Esophagus (tissue), 2 donors: ENCODE results near the gene MAP3K20. TPM values are rescaled to one million over a fixed set of nuclear protein-coding genes. Genes with fewer than 3 reads are reported as not detected.
A peak's percentile ranks its signal among the peaks of the same experiment; 100 is the strongest.

ENCODE experiments used
- H3K27ac ChIP-seq, 2 donors: one replicate each; pipeline ENCODE4 v1.5.1; 2013; ENCODE audit warnings: low read depth in 2 of 2, mild to moderate bottlenecking in 2 of 2, inconsistent platforms in 1 of 2, low read length in 1 of 2, moderate library complexity in 1 of 2
- H3K27me3 ChIP-seq, 2 donors: one replicate each; pipeline ENCODE4 v1.6.1; 2013; ENCODE audit warnings: low read length in 2 of 2, control low read depth in 1 of 2, mild to moderate bottlenecking in 1 of 2; ENCODE audit not compliant: insufficient read depth in 2 of 2, control insufficient read depth in 1 of 2
- H3K36me3 ChIP-seq, 2 donors: one replicate each; pipeline ENCODE4 v1.6.1; 2013; ENCODE audit warnings: low read length in 1 of 2; ENCODE audit not compliant: control insufficient read depth in 2 of 2, insufficient read depth in 2 of 2
- H3K4me1 ChIP-seq, 2 donors: one replicate each; pipeline ENCODE4 v1.6.1; 2013; ENCODE audit warnings: low read length in 1 of 2; ENCODE audit not compliant: control insufficient read depth in 2 of 2, insufficient read depth in 2 of 2
- H3K4me3 ChIP-seq, 2 donors: one replicate each; pipeline ENCODE4 v1.5.1; 2013; ENCODE audit warnings: low read length in 2 of 2, mild to moderate bottlenecking in 2 of 2, low read depth in 1 of 2, moderate library complexity in 1 of 2
- H3K9me3 ChIP-seq, 2 donors: one replicate each; pipeline ENCODE4 v1.6.1; 2013; ENCODE audit warnings: mild to moderate bottlenecking in 2 of 2, low read depth in 1 of 2, low read length in 1 of 2, moderate library complexity in 1 of 2; ENCODE audit not compliant: control insufficient read depth in 2 of 2, insufficient read depth in 1 of 2
- WGBS, 2 donors: extraction: QIAGEN DNeasy Blood & Tissue Kit; methylation state at CpG; one replicate each; pipeline ENCODE4 v1.1.7; 2013; 5-methylcytosine and 5-hydroxymethylcytosine counted together
- polyA plus RNA-seq, 2 donors: library from polyadenylated mRNA; stranded (reverse); fragments of 200-250 nt; gene quantifications; one replicate each; pipeline ENCODE4 v1.2.3, GENCODE V29; 2013
- donor health status: healthy with polysubstance abuse.
- donor health status: Bipolar disorder and iron deficiency.

Gene MAP3K20
- polyA plus RNA-seq, 2 donors = 5.0 to 13.3 TPM

DNA sequence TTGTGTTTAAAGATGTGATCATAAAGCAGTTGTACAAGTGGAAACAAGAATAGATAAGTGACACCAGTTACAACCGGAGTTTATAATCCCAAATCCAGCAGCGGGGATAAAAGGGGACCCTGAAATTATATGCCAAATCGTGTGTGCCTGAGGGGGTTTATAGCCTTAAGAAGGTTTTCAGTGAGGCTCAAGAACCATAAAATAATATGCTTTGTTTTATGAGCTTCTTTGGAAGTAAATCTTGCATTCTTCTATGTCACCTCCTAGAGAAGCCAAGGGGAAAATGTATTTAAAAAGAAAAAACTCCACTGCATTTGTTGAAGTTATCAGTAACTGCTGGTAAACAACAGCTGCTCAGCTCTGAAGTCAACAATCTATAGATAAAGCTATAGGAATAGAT, 25.8 kb upstream of the MAP3K20 start:
- no peaks in the 10 kb centered on the region for H3K27me3 ChIP-seq
- no peaks in the 10 kb centered on the region for H3K4me1 ChIP-seq
- no peaks in the 10 kb centered on the region for H3K9me3 ChIP-seq
- 54 to 62% methylated on average over 3 of the region's 3 CpGs for WGBS, 2 donors
- H3K27ac ChIP-seq = peak overlapping the region; percentile 42 to 74
- no peak overlapping the region for H3K4me3 ChIP-seq
- no peaks in the 10 kb centered on the region for H3K36me3 ChIP-seq

DNA sequence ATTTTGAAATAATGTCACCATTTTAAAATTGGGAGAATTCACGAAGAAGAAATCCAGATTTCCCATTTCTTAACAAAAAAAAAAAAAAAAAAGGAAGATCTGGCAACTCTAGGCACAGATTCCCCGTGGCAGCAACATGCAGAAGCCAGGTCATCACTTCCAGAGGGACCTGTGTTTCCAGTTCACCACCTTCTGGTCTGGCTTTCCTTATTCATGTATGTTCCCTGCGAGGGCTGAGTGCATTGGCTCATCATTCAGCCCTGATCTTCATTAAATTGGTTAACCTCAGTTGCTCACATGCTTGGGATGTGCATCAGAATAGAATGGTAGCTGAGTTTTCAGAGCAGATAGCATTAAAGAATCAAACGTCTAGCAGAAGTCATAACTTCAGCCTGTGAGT, 25.0 kb upstream of the MAP3K20 start:
- Histone ChIP-seq H3K4me3 (no peak overlapping the region), H3K27ac (no peak overlapping the region), H3K9me3 (no peaks in the 10 kb centered on the region), H3K4me1 (no peaks in the 10 kb centered on the region), H3K36me3 (no peaks in the 10 kb centered on the region), H3K27me3 (no peaks in the 10 kb centered on the region)
- 74 to 80% methylated on average over 4 of the region's 4 CpGs for WGBS, 2 donors

DNA sequence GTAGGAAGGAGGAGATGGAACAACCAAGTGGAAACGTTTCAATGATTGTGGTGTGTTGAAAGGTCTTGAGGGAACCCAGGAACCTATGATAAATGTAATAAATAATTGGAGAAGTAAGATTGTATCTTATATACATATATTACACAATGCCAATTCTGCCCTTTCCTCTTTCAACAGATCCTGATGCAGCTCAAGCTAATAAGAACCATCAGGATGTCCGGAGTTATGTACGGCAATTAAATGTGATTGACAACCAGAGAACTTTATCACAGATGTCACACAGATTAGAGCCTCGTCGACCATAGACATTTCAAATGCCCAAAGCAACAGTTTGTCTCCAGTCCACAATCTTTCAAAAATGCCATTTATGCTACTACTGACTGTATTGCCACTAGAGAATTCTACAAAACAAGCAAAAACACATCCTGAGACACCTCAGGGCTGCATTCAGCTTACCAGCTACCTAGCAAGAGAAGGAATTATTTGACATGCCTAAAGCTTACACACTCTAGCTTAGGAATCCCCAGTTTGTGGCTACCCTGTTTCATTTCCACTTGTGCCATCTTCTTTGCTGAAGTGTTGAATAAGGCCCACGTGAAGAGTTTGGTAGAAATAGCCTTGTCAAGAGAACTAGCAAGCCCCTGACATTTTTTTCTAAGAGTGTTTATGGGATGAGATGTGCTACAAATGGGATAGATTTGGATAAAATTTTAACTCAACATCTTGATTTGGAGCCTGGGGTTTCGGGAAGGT, 24.0 kb upstream of the MAP3K20 start:
- Histone ChIP-seq H3K27ac (no peak overlapping the region), H3K4me1 (no peaks in the 10 kb centered on the region), H3K36me3 (no peaks in the 10 kb centered on the region), H3K4me3 (no peak overlapping the region), H3K27me3 (peaks cover 0 to 5% of the 10 kb centered on the region in 2 donors), H3K9me3 (no peaks in the 10 kb centered on the region)
- WGBS, 2 donors = 85 to 86% methylated on average over 7 of the region's 7 CpGs

GRCh38 chr2:173053043-173053699, 22.5 kb upstream of the MAP3K20 start:
- H3K27ac ChIP-seq = no peak overlapping the region
- no peaks in the 10 kb centered on the region for H3K9me3 ChIP-seq
- H3K4me1 ChIP-seq = no peaks in the 10 kb centered on the region
- H3K4me3 ChIP-seq = no peak overlapping the region
- no peaks in the 10 kb centered on the region for H3K36me3 ChIP-seq
- peaks cover 0 to 5% of the 10 kb centered on the region in 2 donors for H3K27me3 ChIP-seq
- WGBS, 2 donors = 82 to 86% methylated on average over 3 of the region's 3 CpGs

DNA sequence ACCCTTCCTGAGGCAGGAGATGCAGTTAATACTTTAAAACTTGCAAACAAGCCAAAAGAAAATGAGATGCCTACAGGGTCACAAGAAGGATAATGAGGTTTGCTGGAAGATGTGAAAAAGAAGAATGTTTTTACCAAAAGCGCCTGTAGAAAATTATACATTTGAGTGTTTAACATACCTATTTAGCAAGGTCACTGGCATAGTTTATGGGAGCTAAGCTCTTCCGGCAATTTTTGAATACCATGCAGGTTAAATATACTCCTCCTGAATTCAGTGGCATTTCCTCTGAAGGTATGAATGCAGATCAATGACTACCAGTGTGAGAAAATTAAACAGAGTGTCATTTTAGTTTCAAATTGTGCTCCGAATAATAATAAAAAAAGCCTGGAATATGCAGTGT, 21.2 kb upstream of the MAP3K20 start:
- H3K27ac ChIP-seq = no peak overlapping the region
- no peaks in the 10 kb centered on the region for H3K9me3 ChIP-seq
- WGBS, 2 donors = 89 to 91% methylated on average over 3 of the region's 3 CpGs
- no peaks in the 10 kb centered on the region for H3K36me3 ChIP-seq
- peaks cover 0 to 5% of the 10 kb centered on the region in 2 donors for H3K27me3 ChIP-seq
- H3K4me3 ChIP-seq = no peak overlapping the region
- H3K4me1 ChIP-seq = no peaks in the 10 kb centered on the region

DNA sequence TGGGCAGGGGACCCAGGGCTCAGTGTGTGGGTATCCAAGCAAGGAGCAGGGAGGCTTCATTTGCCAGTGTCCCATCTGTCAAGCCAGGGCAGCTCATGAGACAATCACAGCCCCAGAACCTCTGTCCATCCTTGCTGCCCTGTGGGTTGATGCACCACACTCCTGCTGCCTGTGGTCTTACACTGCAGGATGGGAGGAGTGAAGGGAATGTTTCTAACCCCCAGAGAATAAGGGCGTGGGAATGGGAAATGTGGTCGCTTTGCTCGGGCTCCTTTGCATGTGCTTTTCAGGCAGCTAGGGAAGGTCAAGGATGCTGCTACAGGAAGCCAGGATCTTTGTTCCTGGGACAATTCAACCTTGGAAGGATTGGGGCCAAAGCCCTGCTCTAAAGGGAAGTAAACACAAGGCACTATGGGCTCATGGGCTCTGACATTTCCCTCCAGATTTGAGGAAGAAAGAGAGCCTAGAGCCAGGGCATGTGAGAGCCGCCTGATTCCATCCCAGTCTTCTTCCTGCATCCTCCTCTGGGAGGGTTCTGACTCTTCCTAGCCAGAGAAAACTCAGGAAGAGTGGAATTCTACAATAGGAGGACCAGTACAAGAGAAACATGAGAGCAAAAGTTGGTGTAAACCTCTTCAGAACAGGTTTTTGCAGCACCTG, 18.8 kb upstream of the MAP3K20 start:
- WGBS, 2 donors = 71 to 77% methylated on average over 4 of the region's 4 CpGs
- Histone ChIP-seq H3K36me3 (no peaks in the 10 kb centered on the region), H3K27me3 (peaks cover 0 to 5% of the 10 kb centered on the region in 2 donors), H3K4me1 (no peaks in the 10 kb centered on the region), H3K9me3 (no peaks in the 10 kb centered on the region), H3K27ac (no peak overlapping the region), H3K4me3 (no peak overlapping the region)

DNA sequence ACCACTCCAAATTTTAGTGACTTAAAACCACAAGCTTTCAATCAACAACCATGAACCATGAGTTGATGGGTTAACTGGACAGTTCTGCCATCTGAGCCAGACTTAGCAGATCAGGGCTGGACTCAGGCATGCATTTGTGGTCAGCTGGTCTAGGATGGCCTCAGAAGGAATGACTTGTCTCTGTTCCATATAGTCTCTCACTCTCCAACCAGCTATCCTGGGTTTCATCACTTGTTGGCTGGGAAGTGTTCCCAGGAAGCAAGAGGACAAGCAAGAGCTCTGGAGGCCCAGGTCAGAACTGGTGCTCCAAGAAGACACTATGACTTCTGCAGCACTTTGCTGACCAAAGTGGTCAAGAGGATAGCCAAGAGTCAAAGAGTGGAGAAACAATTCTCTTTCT, 17.5 kb upstream of the MAP3K20 start:
- Histone ChIP-seq H3K27ac (no peak overlapping the region), H3K36me3 (no peaks in the 10 kb centered on the region), H3K9me3 (no peaks in the 10 kb centered on the region)

GRCh38 chr2:173058673-173059072, 17.0 kb upstream of the MAP3K20 start:
- WGBS, 2 donors = 89 to 90% methylated on average over 2 of the region's 2 CpGs
- Histone ChIP-seq H3K9me3 (no peaks in the 10 kb centered on the region), H3K27me3 (peaks cover 0 to 5% of the 10 kb centered on the region in 2 donors), H3K4me3 (no peak overlapping the region), H3K36me3 (no peaks in the 10 kb centered on the region), H3K27ac (no peak overlapping the region), H3K4me1 (no peaks in the 10 kb centered on the region)

More for the DNA sequence above, 17.5 kb upstream of the MAP3K20 start:
- Histone ChIP-seq H3K27me3 (peaks cover 0 to 5% of the 10 kb centered on the region in 2 donors), H3K4me1 (no peaks in the 10 kb centered on the region), H3K4me3 (no peak overlapping the region)

- Histone ChIP-seq H3K9me3 (no peaks in the 10 kb centered on the region), H3K4me3 (no peak overlapping the region), H3K27ac (no peak overlapping the region), H3K4me1 (no peaks in the 10 kb centered on the region), H3K36me3 (no peaks in the 10 kb centered on the region), H3K27me3 (peaks cover 0 to 5% of the 10 kb centered on the region in 2 donors)
- WGBS, 2 donors = 95 to 96% methylated on average over 3 of the region's 3 CpGs
Observed at GRCh38 chr2:173059292-173059691, 16.4 kb upstream of the MAP3K20 start.
